Activated naive CD8-positive, alpha-beta T cell treated with anti-CD3 and anti-CD28 coated beads for 36 hours (primary cell): ENCODE data around the gene LIMS2. TPM values are rescaled to one million over a fixed set of nuclear protein-coding genes. Genes with fewer than 3 reads are reported as not detected.

Experiments used
- DNase-seq: peaks from one replicate; pipeline ENCODE4 v3.0.0; 2021
- H3K27ac Mint-ChIP-seq: one replicate; pipeline ENCODE4 v1.8.0; 2022; ENCODE audit warnings: mild to moderate bottlenecking, moderate library complexity, mixed read lengths
- H3K27me3 Mint-ChIP-seq: one replicate; pipeline ENCODE4 v1.8.0; 2022; ENCODE audit warnings: mild to moderate bottlenecking, mixed read lengths
- H3K36me3 Mint-ChIP-seq: one replicate; pipeline ENCODE4 v1.8.0; 2021; ENCODE audit warnings: mild to moderate bottlenecking, mixed read lengths
- H3K4me1 Mint-ChIP-seq: one replicate; pipeline ENCODE4 v1.8.0; 2021; ENCODE audit warnings: mixed read lengths
- H3K4me3 Mint-ChIP-seq: one replicate; pipeline ENCODE4 v1.8.0; 2022; ENCODE audit warnings: mild to moderate bottlenecking, moderate library complexity, mixed read lengths
- H3K9me3 Mint-ChIP-seq: one replicate; pipeline ENCODE4 v1.8.0; 2022; ENCODE audit warnings: mixed read lengths
- total RNA-seq, 2 experiments: library from RNA; stranded (reverse); gene quantifications; one replicate each; pipeline ENCODE4 v1.2.3, GENCODE V29; 2021

LIMS2 gene
- total RNA-seq, 2 experiments from 2014 or later = 14.6 to 15.8 TPM

- peaks cover 5% of the 10 kb centered on the region for H3K4me1 Mint-ChIP-seq
- DNase-seq = no peak
- no peak overlapping the region for H3K27ac Mint-ChIP-seq
- H3K9me3 Mint-ChIP-seq = no peaks in the 10 kb centered on the region
- H3K27me3 Mint-ChIP-seq = peaks cover 58% of the 10 kb centered on the region
- H3K36me3 Mint-ChIP-seq = no peaks in the 10 kb centered on the region
- no peak overlapping the region for H3K4me3 Mint-ChIP-seq
Measured at GRCh38 chr2:127671557-127672302, 3.6 kb downstream of the LIMS2 start.

- no peak overlapping the region for H3K4me3 Mint-ChIP-seq
- no peak overlapping the region for H3K27ac Mint-ChIP-seq
- DNase-seq = no peak
- H3K36me3 Mint-ChIP-seq = no peaks in the 10 kb centered on the region
- peaks cover 5% of the 10 kb centered on the region for H3K4me1 Mint-ChIP-seq
- H3K9me3 Mint-ChIP-seq = no peaks in the 10 kb centered on the region
- peaks cover 61% of the 10 kb centered on the region for H3K27me3 Mint-ChIP-seq
Measured at GRCh38 chr2:127670957-127671290, 4.4 kb downstream of the LIMS2 start.

- peaks cover 61% of the 10 kb centered on the region for H3K27me3 Mint-ChIP-seq
- no peak overlapping the region for H3K27ac Mint-ChIP-seq
- peaks cover 4% of the 10 kb centered on the region for H3K4me1 Mint-ChIP-seq
- H3K4me3 Mint-ChIP-seq = no peak overlapping the region
- H3K9me3 Mint-ChIP-seq = no peaks in the 10 kb centered on the region
- DNase-seq = no peak
- no peaks in the 10 kb centered on the region for H3K36me3 Mint-ChIP-seq
Measured at GRCh38 chr2:127670055-127670956, 5.0 kb downstream of the LIMS2 start.

GRCh38 chr2:127669056-127669455 is 6.3 kb downstream of the LIMS2 start:
- Mint-ChIP-seq H3K36me3 (no peaks in the 10 kb centered on the region), H3K27me3 (peaks cover 65% of the 10 kb centered on the region), H3K27ac (no peak overlapping the region), H3K9me3 (no peaks in the 10 kb centered on the region), H3K4me3 (no peak overlapping the region), H3K4me1 (no peaks in the 10 kb centered on the region)
- DNase-seq = no peak

- Mint-ChIP-seq H3K9me3 (no peaks in the 10 kb centered on the region), H3K27ac (no peak overlapping the region), H3K27me3 (peaks cover 66% of the 10 kb centered on the region), H3K4me1 (peaks cover 3% of the 10 kb centered on the region), H3K36me3 (no peaks in the 10 kb centered on the region), H3K4me3 (no peak overlapping the region)
- DNase-seq = no peak
Measured at GRCh38 chr2:127665267-127665893, 9.9 kb downstream of the LIMS2 start.

- no peaks in the 10 kb centered on the region for H3K36me3 Mint-ChIP-seq
- H3K9me3 Mint-ChIP-seq = no peaks in the 10 kb centered on the region
- peaks cover 65% of the 10 kb centered on the region for H3K27me3 Mint-ChIP-seq
- no peak overlapping the region for H3K27ac Mint-ChIP-seq
- no peak for DNase-seq
- H3K4me1 Mint-ChIP-seq = peaks cover 3% of the 10 kb centered on the region
- no peak overlapping the region for H3K4me3 Mint-ChIP-seq
Measured at GRCh38 chr2:127664895-127665225, 10.5 kb downstream of the LIMS2 start.

GRCh38 chr2:127664065-127664894 is 11.1 kb downstream of the LIMS2 start:
- peaks cover 64% of the 10 kb centered on the region for H3K27me3 Mint-ChIP-seq
- H3K36me3 Mint-ChIP-seq = no peaks in the 10 kb centered on the region
- no peak overlapping the region for H3K27ac Mint-ChIP-seq
- no peaks in the 10 kb centered on the region for H3K9me3 Mint-ChIP-seq
- no peak overlapping the region for H3K4me3 Mint-ChIP-seq
- peaks cover 3% of the 10 kb centered on the region for H3K4me1 Mint-ChIP-seq
- DNase-seq = no peak

GRCh38 chr2:127663566-127664064 is 11.7 kb downstream of the LIMS2 start:
- Mint-ChIP-seq H3K4me3 (no peak overlapping the region), H3K9me3 (no peaks in the 10 kb centered on the region), H3K36me3 (no peaks in the 10 kb centered on the region), H3K27me3 (peaks cover 59% of the 10 kb centered on the region), H3K27ac (no peak overlapping the region), H3K4me1 (peaks cover 3% of the 10 kb centered on the region)
- DNase-seq = no peak

- no peak for DNase-seq
- H3K4me3 Mint-ChIP-seq = no peak overlapping the region
- H3K9me3 Mint-ChIP-seq = no peaks in the 10 kb centered on the region
- H3K27ac Mint-ChIP-seq = no peak overlapping the region
- peaks cover 3% of the 10 kb centered on the region for H3K4me1 Mint-ChIP-seq
- peaks cover 59% of the 10 kb centered on the region for H3K27me3 Mint-ChIP-seq
- no peaks in the 10 kb centered on the region for H3K36me3 Mint-ChIP-seq
Measured at GRCh38 chr2:127662937-127663565, 12.3 kb downstream of the LIMS2 start.

GRCh38 chr2:127661949-127662510 is 13.3 kb downstream of the LIMS2 start:
- H3K36me3 Mint-ChIP-seq = no peaks in the 10 kb centered on the region
- H3K27ac Mint-ChIP-seq = no peak overlapping the region
- H3K4me1 Mint-ChIP-seq = peaks cover 3% of the 10 kb centered on the region
- no peaks in the 10 kb centered on the region for H3K9me3 Mint-ChIP-seq
- H3K27me3 Mint-ChIP-seq = peaks cover 52% of the 10 kb centered on the region
- no peak for DNase-seq
- H3K4me3 Mint-ChIP-seq = no peak overlapping the region

GRCh38 chr2:127661072-127661649 is 14.2 kb downstream of the LIMS2 start:
- H3K36me3 Mint-ChIP-seq = no peaks in the 10 kb centered on the region
- H3K9me3 Mint-ChIP-seq = no peaks in the 10 kb centered on the region
- peaks cover 3% of the 10 kb centered on the region for H3K4me1 Mint-ChIP-seq
- no peak overlapping the region for H3K27ac Mint-ChIP-seq
- DNase-seq = no peak
- no peak overlapping the region for H3K4me3 Mint-ChIP-seq
- peaks cover 44% of the 10 kb centered on the region for H3K27me3 Mint-ChIP-seq

GRCh38 chr2:127660291-127660578 is 15.1 kb downstream of the LIMS2 start:
- peaks cover 38% of the 10 kb centered on the region for H3K27me3 Mint-ChIP-seq
- no peak overlapping the region for H3K4me3 Mint-ChIP-seq
- H3K27ac Mint-ChIP-seq = no peak overlapping the region
- H3K4me1 Mint-ChIP-seq = peaks cover 3% of the 10 kb centered on the region
- H3K36me3 Mint-ChIP-seq = no peaks in the 10 kb centered on the region
- no peak for DNase-seq
- no peaks in the 10 kb centered on the region for H3K9me3 Mint-ChIP-seq

- DNase-seq = no peak
- H3K4me1 Mint-ChIP-seq = peaks cover 3% of the 10 kb centered on the region
- H3K9me3 Mint-ChIP-seq = no peaks in the 10 kb centered on the region
- H3K4me3 Mint-ChIP-seq = no peak overlapping the region
- no peak overlapping the region for H3K27ac Mint-ChIP-seq
- no peaks in the 10 kb centered on the region for H3K36me3 Mint-ChIP-seq
- H3K27me3 Mint-ChIP-seq = peaks cover 32% of the 10 kb centered on the region
Measured at GRCh38 chr2:127659408-127660290, 15.7 kb downstream of the LIMS2 start.
